LNCaP clone FGC (cell line): Measurements from ENCODE around the gene HTR6.

Experiments
- DNase-seq: peaks from one replicate; pipeline ENCODE4 v3.0.0-alpha.2; 2011; ENCODE audit warnings: low read depth
- H3K4me3 ChIP-seq: 2 replicates; pipeline ENCODE4 v1.5.1; 2011; ENCODE audit warnings: mild to moderate bottlenecking, low read depth, low read length, control low read depth
- CTCF ChIP-seq: IDR thresholded peaks from 2 replicates; pipeline ENCODE4 v1.5.1; 2012; ENCODE audit warnings: mild to moderate bottlenecking; ENCODE audit not compliant: control insufficient read depth, insufficient read depth; ENCODE audit errors: extremely low read depth

Gene HTR6

GRCh38 chr1:19679691-19680090 lies 15.0 kb downstream of the HTR6 start:
- no peak for DNase-seq
- TF ChIP-seq CTCF: no peak
- no peak overlapping the region for H3K4me3 ChIP-seq

GRCh38 chr1:19680644-19681043 lies 16.0 kb downstream of the HTR6 start:
- no peak overlapping the region for H3K4me3 ChIP-seq
- no peak for TF ChIP-seq CTCF
- no peak for DNase-seq

- no peak for TF ChIP-seq CTCF
- no peak for DNase-seq
- no peak overlapping the region for H3K4me3 ChIP-seq
These were observed 17.6 kb downstream of the HTR6 start for GRCh38 chr1:19682257-19682656.

- no peak for TF ChIP-seq CTCF
- DNase-seq: no peak
- H3K4me3 ChIP-seq: no peak overlapping the region
These were observed 18.2 kb downstream of the HTR6 start for GRCh38 chr1:19682901-19683300.

GRCh38 chr1:19683351-19683750 lies 18.7 kb downstream of the HTR6 start:
- no peak for DNase-seq
- TF ChIP-seq CTCF: no peak
- no peak overlapping the region for H3K4me3 ChIP-seq

- TF ChIP-seq CTCF: no peak
- no peak for DNase-seq
- H3K4me3 ChIP-seq: no peak overlapping the region
These were observed 20.0 kb downstream of the HTR6 start for GRCh38 chr1:19684677-19685076.

GRCh38 chr1:19685994-19686393 lies 21.3 kb downstream of the HTR6 start:
- H3K4me3 ChIP-seq: no peak overlapping the region
- no peak for TF ChIP-seq CTCF
- DNase-seq: no peak
